ENCODE data around the gene PUS1. TPM values are rescaled to one million over a fixed set of nuclear protein-coding genes. Genes with fewer than 3 reads are reported as not detected.

PUS1 gene
- total RNA-seq, 4 donors from 2014 or later: 8.3 to 44.1 (median 15.6) TPM

GRCh38 chr12:131927110-131928079 is 1.7 kb upstream of the PUS1 start:
- no peak overlapping the region for H3K4me3 ChIP-seq
- no peak for DNase-seq (ENCODE audit: low spot score in 2 of 2)
- no peak overlapping the region for H3K27ac ChIP-seq
- TF ChIP-seq, protein P1, sequence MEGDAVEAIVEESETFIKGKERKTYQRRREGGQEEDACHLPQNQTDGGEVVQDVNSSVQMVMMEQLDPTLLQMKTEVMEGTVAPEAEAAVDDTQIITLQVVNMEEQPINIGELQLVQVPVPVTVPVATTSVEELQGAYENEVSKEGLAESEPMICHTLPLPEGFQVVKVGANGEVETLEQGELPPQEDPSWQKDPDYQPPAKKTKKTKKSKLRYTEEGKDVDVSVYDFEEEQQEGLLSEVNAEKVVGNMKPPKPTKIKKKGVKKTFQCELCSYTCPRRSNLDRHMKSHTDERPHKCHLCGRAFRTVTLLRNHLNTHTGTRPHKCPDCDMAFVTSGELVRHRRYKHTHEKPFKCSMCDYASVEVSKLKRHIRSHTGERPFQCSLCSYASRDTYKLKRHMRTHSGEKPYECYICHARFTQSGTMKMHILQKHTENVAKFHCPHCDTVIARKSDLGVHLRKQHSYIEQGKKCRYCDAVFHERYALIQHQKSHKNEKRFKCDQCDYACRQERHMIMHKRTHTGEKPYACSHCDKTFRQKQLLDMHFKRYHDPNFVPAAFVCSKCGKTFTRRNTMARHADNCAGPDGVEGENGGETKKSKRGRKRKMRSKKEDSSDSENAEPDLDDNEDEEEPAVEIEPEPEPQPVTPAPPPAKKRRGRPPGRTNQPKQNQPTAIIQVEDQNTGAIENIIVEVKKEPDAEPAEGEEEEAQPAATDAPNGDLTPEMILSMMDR (IDR thresholded peaks at IDR 0.05): no peak
- TF ChIP-seq EP300 (IDR thresholded peaks at IDR 0.05) (no peak), POLR2A (IDR thresholded peaks at IDR 0.05) (no peak)
- peaks cover 0 to 22% (median 8%) of the 10 kb centered on the region in 3 donors for H3K36me3 ChIP-seq
- WGBS, 2 donors: 91 to 94% methylated on average over 19 to 24 of the region's 24 CpGs
- H3K9me3 ChIP-seq: no peaks in the 10 kb centered on the region
- H3K4me1 ChIP-seq: peaks cover 0 to 28% (median 11%) of the 10 kb centered on the region in 4 donors
- no peaks in the 10 kb centered on the region for H3K27me3 ChIP-seq

DNA sequence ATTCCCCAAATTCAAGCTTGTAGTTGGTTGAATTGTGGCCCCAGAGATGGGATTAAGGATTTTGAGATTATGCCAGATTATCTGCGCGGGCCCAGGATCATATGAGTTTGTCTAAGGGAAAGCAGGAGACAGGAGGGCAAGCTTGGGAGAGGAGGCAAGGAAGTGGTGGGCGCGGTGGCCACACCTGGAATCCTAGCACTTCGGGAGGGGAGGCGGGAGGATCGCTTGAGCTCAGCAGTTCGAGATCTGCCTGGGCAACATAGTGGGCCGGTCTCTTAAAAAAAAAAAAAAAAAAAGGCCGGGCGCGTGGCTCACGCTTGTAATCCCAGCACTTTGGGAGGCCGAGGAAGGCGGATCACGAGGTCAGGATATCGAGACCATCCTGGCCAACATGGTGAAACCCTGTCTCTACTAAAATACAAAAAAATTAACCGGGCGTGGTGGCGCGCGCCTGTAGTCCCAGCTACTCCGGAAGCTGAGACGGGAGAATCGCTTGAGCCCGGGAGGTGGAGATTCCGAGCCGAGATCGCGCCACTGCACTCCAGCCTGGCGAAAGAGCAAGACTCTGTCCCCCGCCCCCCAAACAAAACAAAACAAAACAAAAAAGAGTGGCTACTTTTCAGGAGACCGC is 881 bp upstream of the PUS1 start:
- 41 to 45% methylated on average over 33 of the region's 33 CpGs for WGBS, 2 donors
- H3K36me3 ChIP-seq: peaks cover 0 to 22% (median 14%) of the 10 kb centered on the region in 3 donors
- DNase-seq (ENCODE audit: low spot score in 2 of 2): no peak
- H3K9me3 ChIP-seq: no peaks in the 10 kb centered on the region
- H3K27me3 ChIP-seq: no peaks in the 10 kb centered on the region
- peak overlapping the region; percentile 78 to 93 (median 88) for H3K27ac ChIP-seq
- H3K4me1 ChIP-seq: peaks cover 0 to 28% (median 11%) of the 10 kb centered on the region in 4 donors
- H3K4me3 ChIP-seq: peak overlapping the region; percentile 61 to 98 (median 82)
- TF ChIP-seq POLR2A (IDR thresholded peaks at IDR 0.05) (no peak), EP300 (IDR thresholded peaks at IDR 0.05) (no peak)

- TF ChIP-seq POLR2A (IDR thresholded peaks at IDR 0.05) (no peak), EP300 (IDR thresholded peaks at IDR 0.05) (no peak)
- TF ChIP-seq, protein P1 (IDR thresholded peaks at IDR 0.05): no peak
- Histone ChIP-seq H3K9me3 (no peaks in the 10 kb centered on the region), H3K36me3 (peaks cover 0 to 36% (median 14%) of the 10 kb centered on the region in 3 donors), H3K4me3 (peak overlapping the region; percentile 61 to 98 (median 98)), H3K27me3 (no peaks in the 10 kb centered on the region), H3K27ac (peak overlapping the region in 3 of 4 donors; percentile 42 to 93 (median 92)), H3K4me1 (peaks cover 0 to 21% (median 11%) of the 10 kb centered on the region in 4 donors)
- no peak for DNase-seq (ENCODE audit: low spot score in 2 of 2)
- WGBS, 2 donors: 0 to 2% methylated on average over 20 to 62 of the region's 87 CpGs
These were observed 743 bp downstream of the PUS1 start for GRCh38 chr12:131929581-131930456.

DNA sequence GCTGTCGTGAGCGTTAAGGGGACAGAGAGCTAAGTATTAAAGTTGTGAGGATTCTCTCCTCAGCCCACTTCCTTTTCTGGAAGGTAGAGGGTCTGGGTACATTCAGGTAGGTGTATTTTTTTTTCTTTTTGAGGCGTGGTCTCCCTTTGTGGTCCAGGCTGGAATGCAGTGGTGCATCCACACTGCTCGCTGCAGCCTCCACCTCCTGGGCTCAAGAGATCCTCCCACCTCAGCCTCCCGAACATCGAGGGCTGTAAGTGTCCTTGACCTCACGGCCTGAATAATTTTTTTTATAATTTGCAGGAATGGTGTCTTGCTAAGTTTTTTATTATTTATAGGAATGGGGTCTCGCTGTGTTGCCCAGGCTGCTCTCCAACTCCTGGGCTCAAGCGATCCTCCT is 1.4 kb downstream of the PUS1 start:
- peak overlapping the region; percentile 61 to 98 (median 98) for H3K4me3 ChIP-seq
- no peak for DNase-seq (ENCODE audit: low spot score in 2 of 2)
- TF ChIP-seq EP300 (IDR thresholded peaks at IDR 0.05) (no peak), POLR2A (IDR thresholded peaks at IDR 0.05) (no peak)
- TF ChIP-seq, protein P1 (IDR thresholded peaks at IDR 0.05): no peak
- no peak overlapping the region for H3K27ac ChIP-seq
- no peaks in the 10 kb centered on the region for H3K27me3 ChIP-seq
- H3K4me1 ChIP-seq: peaks cover 0 to 18% (median 11%) of the 10 kb centered on the region in 4 donors
- H3K9me3 ChIP-seq: no peaks in the 10 kb centered on the region
- WGBS, 2 donors: 82 to 89% methylated on average over 9 of the region's 9 CpGs
- H3K36me3 ChIP-seq: peaks cover 0 to 43% (median 14%) of the 10 kb centered on the region in 3 donors

DNA sequence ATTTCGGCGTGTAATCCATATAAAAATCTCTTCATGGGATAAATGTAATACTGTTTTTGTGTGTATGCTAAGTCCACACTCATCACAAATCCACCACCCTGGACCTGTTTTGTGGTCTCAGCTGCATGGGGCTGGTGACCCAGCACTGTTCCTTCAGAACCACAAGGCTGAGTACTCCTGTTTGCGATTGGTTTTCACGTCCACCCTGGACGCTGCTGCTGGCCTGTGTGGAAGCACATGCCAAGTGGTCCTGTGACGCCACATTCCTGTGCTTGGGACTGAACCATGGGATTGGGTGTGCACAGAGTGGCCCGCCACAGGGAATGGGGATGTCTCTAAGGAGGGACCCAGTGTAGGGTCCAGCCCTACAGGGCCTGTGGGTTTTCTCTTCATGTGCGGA is 4.3 kb downstream of the PUS1 start:
- Histone ChIP-seq H3K4me3 (no peak overlapping the region), H3K27ac (no peak overlapping the region), H3K27me3 (no peaks in the 10 kb centered on the region), H3K36me3 (peaks cover 0 to 69% (median 14%) of the 10 kb centered on the region in 3 donors), H3K4me1 (peaks cover 0 to 18% (median 11%) of the 10 kb centered on the region in 4 donors), H3K9me3 (no peaks in the 10 kb centered on the region)
- no peak for TF ChIP-seq EP300 (IDR thresholded peaks at IDR 0.05)
- TF ChIP-seq POLR2A (IDR thresholded peaks at IDR 0.05): no peak
- TF ChIP-seq, protein P1 (IDR thresholded peaks at IDR 0.05): no peak
- WGBS, 2 donors: 96% methylated on average over 8 of the region's 8 CpGs
- DNase-seq (ENCODE audit: low spot score in 2 of 2): no peak
